Measurements from ENCODE around the gene GALNT9.

GALNT9 gene

DNA sequence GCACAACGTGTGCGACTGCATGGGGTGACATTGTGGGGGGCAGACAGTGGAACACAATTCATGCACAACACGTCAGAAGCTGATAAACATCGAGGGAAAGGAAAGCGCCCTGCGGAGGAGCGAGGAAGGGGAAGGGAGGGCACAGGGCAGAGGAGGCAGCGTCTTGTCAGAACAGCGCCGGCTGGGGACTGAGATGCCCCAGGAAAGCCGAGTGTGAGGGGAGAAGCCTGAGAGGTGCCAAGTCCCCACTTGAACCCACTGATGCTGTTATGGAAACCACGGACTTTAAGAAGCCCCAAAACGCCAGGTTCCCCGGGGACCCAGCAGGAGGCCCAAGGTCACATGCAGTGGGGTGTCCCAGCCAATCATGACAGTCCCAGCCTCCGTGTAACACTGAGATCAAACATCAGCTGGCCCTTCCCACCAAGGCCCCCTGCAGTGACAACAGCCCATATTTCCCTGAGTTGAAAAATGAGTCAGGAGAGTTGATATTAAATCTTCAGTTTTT, 70.0 kb downstream of the GALNT9 start:
- DNase-seq (ENCODE audit: low read depth, low spot score): peak; percentile 48
- TF ChIP-seq CTCF (IDR thresholded peaks at IDR 0.05; ENCODE audit: low read depth, low read length): no peak
- in situ Hi-C loops (cut with HindIII; ENCODE audit: low sequenced_read_pairs): no loop called here
- no peak overlapping the region for H3K4me3 ChIP-seq (ENCODE audit: low read depth, low read length)

DNA sequence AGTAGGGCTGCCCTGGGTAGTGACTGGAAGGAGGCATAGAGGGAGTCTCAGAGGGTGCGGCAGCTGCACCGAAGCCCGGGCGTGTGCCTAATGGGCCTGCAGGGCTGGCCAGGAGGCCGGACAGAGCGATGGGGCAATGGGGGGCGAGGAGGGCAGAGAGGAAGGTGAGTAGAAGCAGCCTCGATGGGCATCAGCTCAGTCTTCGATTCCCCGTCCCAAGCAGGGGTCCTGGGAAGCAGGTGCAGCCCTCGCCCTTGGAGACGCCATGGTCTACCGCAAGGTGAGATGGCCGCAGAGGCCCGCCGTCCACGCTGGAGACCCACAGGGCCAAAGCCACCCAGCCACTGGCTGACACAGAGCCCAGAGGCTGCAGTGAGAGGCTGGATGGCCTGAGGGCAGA, 70.8 kb downstream of the GALNT9 start:
- no peak for TF ChIP-seq CTCF (IDR thresholded peaks at IDR 0.05; ENCODE audit: low read depth, low read length)
- H3K4me3 ChIP-seq (ENCODE audit: low read depth, low read length): no peak overlapping the region
- no peak for DNase-seq (ENCODE audit: low read depth, low spot score)
- in situ Hi-C loops (cut with HindIII; ENCODE audit: low sequenced_read_pairs): no loop called here

DNA sequence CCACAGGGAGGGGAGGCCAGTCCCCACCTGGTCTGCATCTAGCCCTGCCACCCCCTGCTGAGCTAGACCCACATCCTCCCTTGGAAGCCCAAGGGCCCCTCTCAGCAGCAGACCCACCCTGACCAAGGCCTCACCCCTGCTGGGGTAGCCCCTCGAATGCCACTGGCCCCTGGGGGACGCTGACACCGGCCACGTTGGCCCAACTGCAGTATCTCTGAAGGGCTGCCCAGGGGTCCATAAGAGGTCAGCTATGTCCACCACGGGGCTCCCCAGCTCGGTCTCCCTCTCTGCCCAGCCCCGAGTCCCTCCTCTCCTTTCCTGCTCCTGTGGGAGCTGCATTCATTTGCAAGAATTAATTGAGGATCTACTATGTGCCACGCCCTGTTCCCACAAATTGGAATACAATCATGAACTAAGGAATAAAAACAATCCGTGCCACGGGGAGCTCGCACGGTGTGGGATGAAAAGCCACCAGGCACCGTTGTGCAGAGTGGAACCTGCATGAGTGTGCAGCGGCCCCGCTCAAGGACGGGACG, 71.4 kb downstream of the GALNT9 start:
- TF ChIP-seq CTCF (IDR thresholded peaks at IDR 0.05; ENCODE audit: low read depth, low read length): no peak
- in situ Hi-C loops (cut with HindIII; ENCODE audit: low sequenced_read_pairs): no loop called here
- no peak overlapping the region for H3K4me3 ChIP-seq (ENCODE audit: low read depth, low read length)
- no peak for DNase-seq (ENCODE audit: low read depth, low spot score)

DNA sequence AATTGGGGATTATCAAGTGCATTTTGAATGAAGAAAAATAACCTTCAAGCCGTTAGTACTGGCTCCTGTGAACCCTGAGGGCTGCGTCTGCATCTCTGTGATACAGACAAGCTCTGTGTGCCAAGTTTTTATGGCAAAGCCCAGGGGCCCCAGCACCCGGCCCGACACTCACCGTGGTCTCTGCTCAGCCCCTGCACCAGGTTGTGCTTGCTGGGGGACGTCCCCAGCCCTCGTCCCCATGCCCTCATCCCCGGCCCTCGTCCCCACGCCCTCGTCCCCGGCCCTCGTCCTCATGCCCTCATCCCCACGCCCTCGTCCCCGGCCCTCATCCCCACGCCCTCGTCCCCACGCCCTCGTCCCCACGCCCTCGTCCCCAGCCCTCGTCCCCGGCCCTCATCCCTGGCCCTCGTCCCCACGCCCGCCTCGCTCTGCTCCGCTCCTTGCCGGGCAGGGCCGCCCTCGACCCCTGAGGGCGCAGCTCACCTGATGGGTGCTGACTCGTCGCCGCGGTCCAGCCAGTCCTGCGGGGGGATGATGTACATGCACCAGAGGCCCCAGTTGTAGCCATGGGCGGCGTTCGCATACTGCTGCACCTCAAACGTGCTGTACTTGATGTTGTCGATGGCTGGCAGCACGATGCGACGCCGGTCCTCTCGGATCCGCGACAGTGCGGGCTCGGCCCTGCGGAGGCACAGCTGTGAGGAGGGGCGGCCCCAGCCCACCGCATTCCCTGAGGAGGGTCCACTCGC, 72.0 kb downstream of the GALNT9 start:
- TF ChIP-seq CTCF (IDR thresholded peaks at IDR 0.05; ENCODE audit: low read depth, low read length): no peak
- in situ Hi-C loops (cut with HindIII; ENCODE audit: low sequenced_read_pairs): no loop called here
- no peak overlapping the region for H3K4me3 ChIP-seq (ENCODE audit: low read depth, low read length)
- no peak for DNase-seq (ENCODE audit: low read depth, low spot score)

- no peak overlapping the region for H3K4me3 ChIP-seq (ENCODE audit: low read depth, low read length)
- in situ Hi-C loops (cut with HindIII; ENCODE audit: low sequenced_read_pairs): no loop called here
- no peak for DNase-seq (ENCODE audit: low read depth, low spot score)
- no peak for TF ChIP-seq CTCF (IDR thresholded peaks at IDR 0.05; ENCODE audit: low read depth, low read length)
These were observed 72.7 kb downstream of the GALNT9 start for GRCh38 chr12:132256646-132257045.

DNA sequence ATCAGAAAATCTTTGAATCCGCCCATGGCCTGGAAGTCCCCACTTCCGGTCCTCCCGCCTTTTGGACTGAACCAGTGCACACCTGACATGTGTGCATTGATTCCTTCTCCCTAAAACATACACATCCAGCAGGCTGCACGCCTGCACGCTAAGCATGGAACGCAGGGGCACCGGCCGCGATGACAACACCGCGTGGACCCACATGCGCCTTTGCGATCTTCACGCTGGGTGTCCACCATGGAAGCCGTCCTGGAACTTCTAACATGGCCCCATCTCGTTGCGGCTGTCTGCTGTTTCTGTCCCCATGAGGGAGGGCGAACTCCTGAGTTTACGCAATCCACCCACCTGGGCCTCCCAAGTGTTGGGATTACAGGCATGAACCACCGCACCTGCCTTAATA, 73.7 kb downstream of the GALNT9 start:
- DNase-seq (ENCODE audit: low read depth, low spot score): no peak
- no peak for TF ChIP-seq CTCF (IDR thresholded peaks at IDR 0.05; ENCODE audit: low read depth, low read length)
- in situ Hi-C loops (cut with HindIII; ENCODE audit: low sequenced_read_pairs): no loop called here
- no peak overlapping the region for H3K4me3 ChIP-seq (ENCODE audit: low read depth, low read length)
